Stimulated activated CD4-positive, alpha-beta T cell treated with anti-CD3 and anti-CD28 coated beads, Interleukin-12 subunit alpha, Interleukin-12 subunit beta, amount 100 ng/mL, for 4 hours (primary cell): Measurements from ENCODE around the gene SLC25A25.

Experiments
- DNase-seq: peaks from one replicate; pipeline ENCODE4 v3.0.0-alpha.2; 2020

The SLC25A25 gene

DNA sequence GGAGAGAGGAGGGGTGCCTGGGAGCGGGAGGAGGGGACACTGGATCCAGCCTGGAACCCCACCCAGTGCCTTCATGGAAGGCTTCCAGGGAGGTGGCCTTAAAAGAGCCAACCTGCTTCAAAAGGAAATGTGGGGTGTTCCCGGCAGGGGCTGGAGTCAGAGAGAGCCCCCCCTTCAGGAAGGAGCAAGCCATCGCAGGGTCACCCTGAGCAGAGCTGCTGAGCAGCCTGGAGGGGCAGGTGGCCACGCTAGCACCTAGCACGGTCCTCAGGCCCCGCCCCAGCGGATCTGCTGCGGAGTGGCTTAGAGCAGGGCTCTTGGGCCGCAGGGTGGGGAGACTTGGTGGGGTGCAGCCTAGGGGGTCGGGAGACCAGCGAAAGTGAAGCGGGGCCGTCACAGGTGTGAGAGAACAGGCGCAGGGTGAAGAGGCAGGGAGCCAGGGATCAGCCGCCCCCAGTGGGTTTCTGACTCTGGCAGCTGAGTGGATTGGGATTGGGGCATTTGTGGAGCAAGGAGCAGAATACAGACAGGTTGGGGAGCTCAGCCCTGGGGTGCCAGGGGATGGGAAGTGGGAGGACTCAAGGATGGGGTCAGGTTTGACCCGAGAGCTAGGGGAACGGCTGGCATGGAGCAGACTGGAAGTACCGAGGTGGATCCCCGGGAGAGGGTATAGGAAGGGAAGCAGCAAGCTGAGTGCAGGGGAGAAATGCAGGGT lies 82.7 kb downstream of the SLC25A25 start:
- no peak for DNase-seq

GRCh38 chr9:128151309-128152132 lies 83.5 kb downstream of the SLC25A25 start:
- DNase-seq = no peak

- no peak for DNase-seq
These were observed 84.4 kb downstream of the SLC25A25 start for GRCh38 chr9:128152133-128153059.

DNA sequence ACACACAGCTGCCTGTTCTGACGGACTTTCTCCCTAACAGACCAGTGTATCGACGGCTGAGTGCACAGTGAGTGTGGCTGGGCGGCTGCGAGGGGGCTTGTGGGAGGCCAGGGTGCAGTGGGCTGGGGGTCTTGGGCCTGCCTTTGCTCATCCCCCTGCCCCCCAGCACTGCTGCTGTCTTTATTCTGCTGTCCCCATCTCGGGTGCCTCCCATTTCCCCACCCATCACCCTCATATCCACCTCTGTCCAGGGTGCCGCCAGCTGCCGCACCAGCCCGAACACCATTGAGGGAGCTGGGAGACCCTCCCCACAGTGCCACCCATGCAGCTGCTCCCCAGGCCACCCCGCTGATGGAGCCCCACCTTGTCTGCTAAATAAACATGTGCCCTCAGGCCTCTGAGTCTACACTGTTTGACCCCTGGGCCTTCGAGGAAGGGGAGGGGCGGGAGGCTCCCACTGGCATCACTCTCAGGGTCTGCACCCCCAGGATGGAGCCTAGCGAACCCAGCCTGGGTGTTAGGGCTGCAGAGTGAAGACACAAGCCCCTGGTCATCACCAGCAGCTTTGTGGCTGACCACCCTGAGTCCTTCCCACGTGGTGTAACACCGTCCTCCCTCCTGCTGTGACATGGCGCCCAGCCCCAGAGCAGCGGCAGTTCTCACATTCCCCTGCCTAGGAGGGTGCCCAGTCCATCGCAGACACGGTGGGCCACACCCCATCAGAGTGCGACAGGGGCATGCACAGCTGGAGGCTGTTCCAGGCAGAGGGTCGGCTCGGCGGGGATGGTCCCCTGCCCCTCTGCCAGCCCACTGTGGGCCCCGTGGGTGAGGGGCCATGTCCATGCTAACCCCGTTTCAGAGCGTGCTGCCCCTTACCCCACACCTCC lies 85.3 kb downstream of the SLC25A25 start:
- no peak for DNase-seq

GRCh38 chr9:128153947-128154695 lies 86.1 kb downstream of the SLC25A25 start:
- no peak for DNase-seq

GRCh38 chr9:128155736-128156500 lies 87.9 kb downstream of the SLC25A25 start:
- no peak for DNase-seq
